ENCODE data around the gene TECRL.
A peak's percentile ranks its signal among the peaks of the same experiment; 100 is the strongest.

TECRL gene

GRCh38 chr4:64272432-64272831, 136.8 kb downstream of the TECRL start (continued):
- TF ChIP-seq INSM2 (tag by site-specific recombination; IDR thresholded peaks at IDR 0.05) (no peak), ZNF704 (tag by site-specific recombination; IDR thresholded peaks at IDR 0.05) (no peak), ZNF302 (tag by site-specific recombination; IDR thresholded peaks at IDR 0.05; ENCODE audit: low read depth) (no peak), ZBTB8A (tag by site-specific recombination; IDR thresholded peaks at IDR 0.05) (no peak), ZNF366 (tag by site-specific recombination; conservative IDR thresholded peaks at IDR 0.05) (no peak), PRDM10 (tag by site-specific recombination; IDR thresholded peaks at IDR 0.05) (no peak), ZNF785 (tag by site-specific recombination; IDR thresholded peaks at IDR 0.05) (no peak), ZNF791 (tag by site-specific recombination; IDR thresholded peaks at IDR 0.05) (no peak), HIC1 (tag by site-specific recombination; IDR thresholded peaks at IDR 0.05) (no peak), ZBTB49 (tag by site-specific recombination; IDR thresholded peaks at IDR 0.05; ENCODE audit: low read depth) (no peak), ZBTB44 (tag by site-specific recombination; IDR thresholded peaks at IDR 0.05) (no peak)

- CTCF ChIA-PET = no interaction called here
Measured at GRCh38 chr4:64271601-64272081, 137.6 kb downstream of the TECRL start.

More at GRCh38 chr4:64271601-64272081, 137.6 kb downstream of the TECRL start:
- Histone ChIP-seq H3K27ac (ENCODE audit: extremely low read depth, low read depth, low read length) (no peak overlapping the region), H3K4me1 (ENCODE audit: control insufficient read depth, insufficient read depth, low read length) (no peaks in the 10 kb centered on the region), H3K4me3 (ENCODE audit: low read depth, low read length) (no peak overlapping the region), H3K9me3 (ENCODE audit: control insufficient read depth, insufficient read depth, low read depth, low read length) (no peaks in the 10 kb centered on the region), H3K36me3 (ENCODE audit: control insufficient read depth in 2 of 2, insufficient read depth in 1 of 2, low read length in 2 of 2) (no peaks in the 10 kb centered on the region)
- POLR2A ChIA-PET = no interaction called here
- TF ChIP-seq ZNF132 (tag by site-specific recombination; IDR thresholded peaks at IDR 0.05; ENCODE audit: borderline replicate concordance) (no peak), ZNF654 (tag by site-specific recombination; IDR thresholded peaks at IDR 0.05; ENCODE audit: low read depth) (peak; percentile 16), GLIS2 (tag by site-specific recombination; IDR thresholded peaks at IDR 0.05) (no peak), ZBTB1 (tag by site-specific recombination; IDR thresholded peaks at IDR 0.05) (no peak)
